Thyroid gland (tissue), 4 donors: Measurements from ENCODE around the gene ZYG11B. TPM values are rescaled to one million over a fixed set of nuclear protein-coding genes. Genes with fewer than 3 reads are reported as not detected.

ENCODE experiments used
- DNase-seq, 2 donors: peaks; one replicate each; pipeline ENCODE4 v3.0.0-alpha.2; 2019
- H3K27ac ChIP-seq, 3 donors: fragments of 200-600 bp; sonication (generic); 1 replicate in 2 of 3; 2 replicates in 1 of 3; pipeline ENCODE4 v1.5.1; 2016 to 2019; ENCODE audit warnings: mild to moderate bottlenecking in 1 of 3, moderate library complexity in 1 of 3
- H3K27me3 ChIP-seq: fragments of 200-600 bp; sonication (generic); one replicate; pipeline ENCODE4 v1.5.1; 2019
- H3K36me3 ChIP-seq, 2 donors: fragments of 200-600 bp; sonication (generic); one replicate each; pipeline ENCODE4 v1.5.1; 2016 to 2019
- H3K4me1 ChIP-seq, 2 donors: fragments of 200-600 bp; sonication (generic); one replicate each; pipeline ENCODE4 v1.5.1; 2017 to 2019
- H3K4me3 ChIP-seq, 3 donors: fragments of 200-600 bp; sonication (generic); replicated peaks in 1 of 3; 1 replicate in 2 of 3; 2 replicates in 1 of 3; pipeline ENCODE4 v1.5.1; 2016; ENCODE audit warnings: mild to moderate bottlenecking in 1 of 3
- H3K9me3 ChIP-seq: fragments of 200-600 bp; sonication (generic); one replicate; pipeline ENCODE4 v1.5.1; 2017
- POLR2A ChIP-seq, 2 donors: fragments of 450-650 bp; IDR thresholded peaks; one replicate each; pipeline ENCODE4 v1.6.1; 2017; ENCODE audit warnings: antibody characterized with exemption in 2 of 2, mild to moderate bottlenecking in 2 of 2, moderate library complexity in 1 of 2
- WGBS, 2 donors: methylation state at CpG; one replicate each; pipeline ENCODE4 v1.1.5; 2017; 5-methylcytosine and 5-hydroxymethylcytosine counted together
- intact Hi-C: fragments of 100-400 bp; cut with DNase I; formaldehyde crosslinking; loops from one replicate; pipeline ENCODE4 v1.15.1; 2023
- total RNA-seq, 4 donors: library from RNA; depleted of rRNA; stranded (reverse); fragments of >200 nt; gene quantifications; one replicate each; pipeline ENCODE4 v1.2.3, GENCODE V29; 2016
- TF ChIP-seq, protein P1 (sequence below), 6 experiments: fragments of 200-600 bp in 3 of 6; fragments of 450-650 bp in 3 of 6; sonication (generic) in 3 of 6; IDR thresholded peaks; one replicate each; pipeline ENCODE4 v1.5.1; 2016 to 2019; ENCODE audit warnings: antibody characterized with exemption in 6 of 6, mild to moderate bottlenecking in 2 of 6, inconsistent platforms in 1 of 6, moderate library complexity in 1 of 6

ZYG11B gene
- total RNA-seq, 4 donors from 2014 or later, result 64.8 to 88.2 (median 82.2) TPM

DNA sequence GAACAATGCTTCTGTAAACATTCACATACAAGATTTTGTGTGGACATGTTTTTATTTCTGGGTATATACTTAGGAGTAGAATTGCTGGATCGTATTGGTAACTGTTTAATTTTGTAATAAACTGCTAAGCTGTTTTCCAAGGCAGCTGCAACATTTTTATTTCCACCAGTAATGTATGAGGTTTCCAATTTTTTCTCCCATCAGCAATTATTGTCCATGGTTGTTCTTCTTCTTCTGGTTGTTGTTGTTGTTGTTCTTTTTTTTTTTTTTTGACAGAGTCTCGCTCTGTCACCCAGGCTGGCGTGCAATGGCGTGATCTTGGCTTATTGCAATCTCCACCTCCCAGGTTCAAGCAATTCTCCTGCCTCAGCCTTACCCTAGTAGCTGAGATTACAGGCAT, 26.9 kb downstream of the ZYG11B start:
- DNase-seq, result no peak
- WGBS, 2 donors, result 91 to 96% methylated on average over 4 of the region's 4 CpGs
- Histone ChIP-seq H3K9me3 (no peaks in the 10 kb centered on the region), H3K4me1 (peaks cover 47 to 59% of the 10 kb centered on the region in 2 donors), H3K27ac (peak overlapping the region; percentile 75 to 92 (median 77)), H3K27me3 (no peaks in the 10 kb centered on the region), H3K4me3 (no peak overlapping the region), H3K36me3 (peaks cover 0 to 10% of the 10 kb centered on the region in 2 donors)
- no peak for TF ChIP-seq POLR2A (IDR thresholded peaks at IDR 0.05)
- TF ChIP-seq, protein P1, sequence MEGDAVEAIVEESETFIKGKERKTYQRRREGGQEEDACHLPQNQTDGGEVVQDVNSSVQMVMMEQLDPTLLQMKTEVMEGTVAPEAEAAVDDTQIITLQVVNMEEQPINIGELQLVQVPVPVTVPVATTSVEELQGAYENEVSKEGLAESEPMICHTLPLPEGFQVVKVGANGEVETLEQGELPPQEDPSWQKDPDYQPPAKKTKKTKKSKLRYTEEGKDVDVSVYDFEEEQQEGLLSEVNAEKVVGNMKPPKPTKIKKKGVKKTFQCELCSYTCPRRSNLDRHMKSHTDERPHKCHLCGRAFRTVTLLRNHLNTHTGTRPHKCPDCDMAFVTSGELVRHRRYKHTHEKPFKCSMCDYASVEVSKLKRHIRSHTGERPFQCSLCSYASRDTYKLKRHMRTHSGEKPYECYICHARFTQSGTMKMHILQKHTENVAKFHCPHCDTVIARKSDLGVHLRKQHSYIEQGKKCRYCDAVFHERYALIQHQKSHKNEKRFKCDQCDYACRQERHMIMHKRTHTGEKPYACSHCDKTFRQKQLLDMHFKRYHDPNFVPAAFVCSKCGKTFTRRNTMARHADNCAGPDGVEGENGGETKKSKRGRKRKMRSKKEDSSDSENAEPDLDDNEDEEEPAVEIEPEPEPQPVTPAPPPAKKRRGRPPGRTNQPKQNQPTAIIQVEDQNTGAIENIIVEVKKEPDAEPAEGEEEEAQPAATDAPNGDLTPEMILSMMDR (IDR thresholded peaks at IDR 0.05), result no peak
- intact Hi-C loops, result no loop called here

DNA sequence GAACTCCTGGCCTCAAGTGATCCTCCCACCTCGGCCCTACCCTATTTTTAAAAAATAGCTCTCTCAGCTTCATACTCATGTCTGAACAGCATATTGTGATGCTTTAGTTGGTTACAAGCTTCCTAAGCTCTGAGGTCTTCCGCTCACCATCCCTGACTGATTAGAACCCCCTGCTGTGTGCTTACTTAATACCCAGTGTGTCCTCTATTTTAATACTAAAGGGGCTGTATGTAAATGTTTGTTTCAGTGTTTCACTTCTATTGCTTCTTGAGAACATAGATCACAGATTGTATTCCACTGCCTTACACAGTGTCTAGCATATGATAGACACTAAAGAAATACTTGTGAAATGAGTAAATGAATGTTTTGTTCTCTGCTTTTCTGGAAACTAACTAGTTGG, 29.8 kb downstream of the ZYG11B start:
- TF ChIP-seq, protein P1 (IDR thresholded peaks at IDR 0.05), result no peak
- Histone ChIP-seq H3K4me3 (no peak overlapping the region), H3K4me1 (peaks cover 23 to 30% of the 10 kb centered on the region in 2 donors), H3K36me3 (peaks cover 2 to 14% of the 10 kb centered on the region in 2 donors), H3K27ac (peak overlapping the region in 1 of 3 donors; percentile 11), H3K9me3 (no peaks in the 10 kb centered on the region), H3K27me3 (no peaks in the 10 kb centered on the region)
- intact Hi-C loops, result no loop called here
- WGBS, 2 donors, result 95 to 98% methylated on average over 2 of the region's 2 CpGs
- no peak for DNase-seq

DNA sequence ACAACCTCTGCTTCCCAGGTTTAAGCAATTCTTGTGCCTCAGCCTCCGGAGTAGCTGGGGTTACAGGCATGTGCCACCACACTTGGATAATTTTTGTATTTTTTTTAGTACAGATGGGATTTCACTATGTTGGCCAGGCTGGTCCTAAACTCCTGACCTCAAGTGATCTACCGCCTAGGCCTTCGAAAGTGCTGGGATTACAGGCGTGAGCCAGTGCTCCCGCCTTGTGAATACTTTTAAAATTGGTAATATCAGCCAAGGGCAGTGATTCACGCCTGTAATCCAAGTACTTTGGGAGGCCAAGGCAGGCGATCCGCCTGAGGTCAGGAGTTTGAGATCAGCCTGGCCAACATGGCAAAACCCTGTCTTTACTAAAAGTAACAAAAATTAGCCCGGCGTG, 33.7 kb downstream of the ZYG11B start:
- WGBS, 2 donors, result 96 to 97% methylated on average over 10 of the region's 10 CpGs
- Histone ChIP-seq H3K4me3 (no peak overlapping the region), H3K4me1 (peaks cover 5 to 9% of the 10 kb centered on the region in 2 donors), H3K36me3 (peaks cover 2 to 14% of the 10 kb centered on the region in 2 donors), H3K9me3 (no peaks in the 10 kb centered on the region), H3K27ac (no peak overlapping the region), H3K27me3 (no peaks in the 10 kb centered on the region)
- DNase-seq, result no peak
- TF ChIP-seq POLR2A (IDR thresholded peaks at IDR 0.05), result no peak
- TF ChIP-seq, protein P1 (IDR thresholded peaks at IDR 0.05), result no peak
- intact Hi-C loops, result no loop called here

DNA sequence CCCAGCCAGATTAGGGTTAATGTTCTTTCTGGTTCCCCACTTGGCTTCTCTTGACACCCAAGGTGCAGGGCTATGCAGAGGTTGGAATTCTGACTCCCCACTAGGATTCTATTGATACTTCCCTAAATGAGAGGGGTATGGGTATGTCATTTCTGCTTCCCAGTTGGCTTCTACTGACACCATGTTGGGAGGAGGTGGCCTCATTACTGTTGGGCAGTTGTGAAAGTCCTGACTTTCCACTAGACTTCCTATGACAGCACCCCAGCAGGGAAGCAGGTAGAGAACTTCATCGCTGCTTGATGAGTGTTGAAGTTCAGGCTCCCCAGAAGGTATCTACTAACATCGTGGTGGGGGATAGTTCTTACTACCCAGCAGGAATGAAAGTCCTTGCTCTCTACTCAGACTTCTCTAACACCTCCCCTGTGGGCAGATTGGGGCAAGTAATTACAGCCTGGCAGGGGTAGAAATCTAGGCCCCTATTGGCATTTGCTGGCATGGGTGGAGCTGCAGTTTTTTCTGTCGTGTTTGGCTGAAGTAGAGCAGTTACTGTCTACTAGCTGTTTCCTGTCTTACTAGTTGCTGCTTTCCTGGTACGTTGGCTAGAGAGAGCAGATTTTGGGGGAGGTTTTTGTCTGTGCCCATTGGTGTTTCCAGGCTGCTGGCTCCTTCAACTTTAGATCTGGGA, 41.5 kb downstream of the ZYG11B start:
- Histone ChIP-seq H3K9me3 (no peaks in the 10 kb centered on the region), H3K27me3 (no peaks in the 10 kb centered on the region), H3K27ac (peak overlapping the region in 1 of 3 donors; percentile 8), H3K4me3 (no peak overlapping the region), H3K36me3 (peaks cover 4 to 16% of the 10 kb centered on the region in 2 donors), H3K4me1 (peaks cover 14 to 23% of the 10 kb centered on the region in 2 donors)
- 69 to 75% methylated on average over 4 of the region's 4 CpGs for WGBS, 2 donors
- TF ChIP-seq, protein P1 (IDR thresholded peaks at IDR 0.05), result no peak
- TF ChIP-seq POLR2A (IDR thresholded peaks at IDR 0.05), result no peak
- intact Hi-C loops, result no loop called here
- DNase-seq, result no peak

DNA sequence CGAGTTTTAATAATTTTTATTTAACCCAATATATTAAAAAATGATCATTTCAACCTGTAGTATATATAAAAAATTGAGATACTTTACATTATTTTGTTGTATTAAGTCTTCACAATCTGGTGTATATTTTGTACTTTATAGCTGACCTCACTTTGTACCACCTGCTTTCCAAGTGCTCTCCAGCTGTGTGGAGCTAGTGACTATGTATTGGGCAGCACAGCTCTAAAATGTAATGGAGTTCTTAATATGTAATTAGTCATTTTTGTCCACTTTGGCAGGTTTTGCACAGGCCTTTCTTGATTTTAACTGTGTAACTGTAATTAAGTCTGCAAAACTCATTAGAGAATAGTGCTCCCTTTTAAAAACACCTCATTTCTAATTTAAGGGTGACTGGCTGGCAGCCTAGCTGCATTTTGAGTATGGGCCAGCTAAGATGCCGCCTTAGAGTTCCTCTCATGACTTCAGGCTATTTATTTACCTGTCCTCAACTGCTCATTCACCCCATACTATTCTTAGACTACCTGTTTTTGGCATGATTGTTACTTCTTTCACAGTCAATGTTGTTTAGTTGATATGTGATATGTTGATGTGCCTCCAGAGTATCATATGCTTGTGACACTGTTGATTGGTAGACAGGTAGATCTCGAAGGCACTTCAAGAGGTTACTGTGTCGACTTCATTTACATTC, 43.2 kb downstream of the ZYG11B start:
- Histone ChIP-seq H3K9me3 (no peaks in the 10 kb centered on the region), H3K36me3 (peaks cover 4 to 16% of the 10 kb centered on the region in 2 donors), H3K4me3 (no peak overlapping the region), H3K27ac (peak overlapping the region; percentile 49 to 63 (median 62)), H3K27me3 (no peaks in the 10 kb centered on the region), H3K4me1 (peaks cover 14 to 23% of the 10 kb centered on the region in 2 donors)
- peak; percentile 21 to 26 for DNase-seq
- WGBS, 2 donors, result 54 to 58% methylated on average over 4 of the region's 4 CpGs
- intact Hi-C loops, result no loop called here
- no peak for TF ChIP-seq POLR2A (IDR thresholded peaks at IDR 0.05)
- TF ChIP-seq, protein P1 (IDR thresholded peaks at IDR 0.05), result no peak
